ENCODE data around the gene SOHLH1. TPM values are rescaled to one million over a fixed set of nuclear protein-coding genes. Genes with fewer than 3 reads are reported as not detected.

SOHLH1 gene
- total and polyA plus RNA-seq, 10 of the 15 experiments (the other 5 are each of a cell fraction or from before 2014, with no cell fraction given) = not detected

DNA sequence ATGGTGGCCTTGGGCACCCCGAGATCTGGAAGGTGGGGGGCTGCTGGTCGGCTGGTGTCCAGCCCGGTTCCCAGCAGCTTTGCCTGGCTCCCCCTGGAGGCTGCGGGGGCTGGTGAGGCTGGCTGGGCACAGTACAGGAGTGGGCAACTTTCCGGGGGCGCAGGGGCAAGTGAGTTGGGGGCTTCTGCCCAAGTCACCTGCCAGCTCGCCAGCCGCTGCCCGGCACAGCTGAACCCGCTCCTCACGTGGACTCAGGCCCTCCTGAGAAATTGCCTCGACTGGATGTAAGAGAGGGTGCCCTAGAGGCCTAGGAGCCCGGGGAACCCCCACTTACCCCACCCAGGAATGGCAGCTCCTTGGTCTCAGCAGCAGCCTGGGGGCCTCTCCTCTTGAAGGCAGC lies 18.1 kb upstream of the SOHLH1 start:
- ChIA-PET SMC1A (ENCODE audit: uncharacterized antibody, unreplicated experiment) (no interaction called here), RAD21 (ENCODE audit: unreplicated experiment) (no interaction called here), POLR2A (no interaction called here), CTCF (no interaction called here)
- TF ChIP-seq SMC3 (IDR thresholded peaks at IDR 0.05; ENCODE audit: borderline replicate concordance, low read length) = no peak
- no peak for TF ChIP-seq GATAD2B (conservative IDR thresholded peaks at IDR 0.05; ENCODE audit: low read depth)
- TF ChIP-seq ETV6 (conservative IDR thresholded peaks at IDR 0.05 in 1 of 2, IDR thresholded peaks at IDR 0.05 in 1 of 2; ENCODE audit: borderline replicate concordance in 1 of 2, low read depth in 1 of 2) = no peak
- TF ChIP-seq KAT2A (conservative IDR thresholded peaks at IDR 0.05; ENCODE audit: control insufficient read depth, low read depth, low read length) = no peak
- no peak for TF ChIP-seq ZSCAN29 (IDR thresholded peaks at IDR 0.05)
- TF ChIP-seq FOXM1 (IDR thresholded peaks at IDR 0.05; ENCODE audit: low read depth, low read length) = no peak
- TF ChIP-seq TCF3 (IDR thresholded peaks at IDR 0.05; ENCODE audit: borderline replicate concordance, insufficient read depth, low read depth, low read length) = no peak
- TF ChIP-seq KDM1A (IDR thresholded peaks at IDR 0.05; ENCODE audit: borderline replicate concordance) = no peak
- TF ChIP-seq STAT3 (IDR thresholded peaks at IDR 0.05; ENCODE audit: low read depth, low read length) = no peak
- TF ChIP-seq ZNF384 (IDR thresholded peaks at IDR 0.05; ENCODE audit: borderline replicate concordance, low read depth, low read length) = no peak
- no peak for TF ChIP-seq CBFB (IDR thresholded peaks at IDR 0.05; ENCODE audit: low read depth)
- no peak for TF ChIP-seq ZNF24 (IDR thresholded peaks at IDR 0.05)
- TF ChIP-seq TBL1XR1 (IDR thresholded peaks at IDR 0.05; ENCODE audit: low read depth, low read length) = no peak
- TF ChIP-seq, protein P1, sequence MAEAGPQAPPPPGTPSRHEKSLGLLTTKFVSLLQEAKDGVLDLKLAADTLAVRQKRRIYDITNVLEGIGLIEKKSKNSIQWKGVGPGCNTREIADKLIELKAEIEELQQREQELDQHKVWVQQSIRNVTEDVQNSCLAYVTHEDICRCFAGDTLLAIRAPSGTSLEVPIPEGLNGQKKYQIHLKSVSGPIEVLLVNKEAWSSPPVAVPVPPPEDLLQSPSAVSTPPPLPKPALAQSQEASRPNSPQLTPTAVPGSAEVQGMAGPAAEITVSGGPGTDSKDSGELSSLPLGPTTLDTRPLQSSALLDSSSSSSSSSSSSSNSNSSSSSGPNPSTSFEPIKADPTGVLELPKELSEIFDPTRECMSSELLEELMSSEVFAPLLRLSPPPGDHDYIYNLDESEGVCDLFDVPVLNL (IDR thresholded peaks at IDR 0.05; ENCODE audit: low read depth, low read length) = no peak
- TF ChIP-seq POU2F2 (IDR thresholded peaks at IDR 0.05; ENCODE audit: borderline replicate concordance, low read depth, low read length) = no peak
- TF ChIP-seq ZNF207 (IDR thresholded peaks at IDR 0.05; ENCODE audit: borderline replicate concordance) = no peak
- no peak for TF ChIP-seq SIX5 (IDR thresholded peaks at IDR 0.05; ENCODE audit: low read depth, low read length, severe bottlenecking)
- no peak for TF ChIP-seq SUZ12 (IDR thresholded peaks at IDR 0.05; ENCODE audit: unreplicated experiment)
- no peaks in the 10 kb centered on the region for H3K4me1 ChIP-seq (ENCODE audit: control insufficient read depth, insufficient read depth, low read length)
- no peaks in the 10 kb centered on the region for H4K20me1 ChIP-seq (ENCODE audit: control insufficient read depth, insufficient read depth)
- no peaks in the 10 kb centered on the region for H3K36me3 ChIP-seq (ENCODE audit: control insufficient read depth in 2 of 2, insufficient read depth in 2 of 2, low read length in 1 of 2)
- in situ Hi-C loops (cut with MboI) = no loop called here
- H3K4me2 ChIP-seq (ENCODE audit: control insufficient read depth, insufficient read depth) = no peak overlapping the region
- intact Hi-C loops (cut with micrococcal nuclease; ENCODE audit: unreplicated experiment) = no loop called here
- H3K27ac ChIP-seq (ENCODE audit: control insufficient read depth, insufficient read depth) = no peak overlapping the region
- H3K79me2 ChIP-seq (ENCODE audit: control insufficient read depth, insufficient read depth, low read length) = no peaks in the 10 kb centered on the region
- H3K27me3 ChIP-seq (replicated peaks in 1 of 2; ENCODE audit: control insufficient read depth in 2 of 2, insufficient read depth in 2 of 2, low read length in 1 of 2) = peaks cover 0 to 7% of the 10 kb centered on the region in 2 experiments; a peak in 2 of 4 replicates
- ATAC-seq (no peak), DNase-seq (ENCODE audit: low read depth, low spot score) (no peak), FAIRE-seq (no peak)
- BruUV-seq (replicated peaks) = no TSS peak
- H3K4me3 ChIP-seq = no peak overlapping the region
- 25% methylated on average over 13 of the region's 13 CpGs for WGBS (ENCODE audit: insufficient coverage, insufficient replicate concordance, low lambda C conversion rate, missing lambda C conversion rate)
- no peaks in the 10 kb centered on the region for H3K9me3 ChIP-seq (replicated peaks; ENCODE audit: control insufficient read depth, insufficient read depth, low read length)
- no peak overlapping the region for H3K9ac ChIP-seq (ENCODE audit: control insufficient read depth, insufficient read depth, low read length)
- no peak overlapping the region for H2AFZ ChIP-seq (ENCODE audit: control insufficient read depth, low read depth, low read length)

Data from GM12878 (cell line).